NK-92 (cell line): ENCODE data around the gene UPK3A.
"Not testable (repeated sequence)": the region's sequence is repeated elsewhere in the genome, so short reads cannot be mapped to it uniquely, and the experiment has no call there.

Experiments
- DNase-seq: peaks from one replicate; lab custom pipeline; 2025; ENCODE audit not compliant: unreplicated experiment; lab: John Stamatoyannopoulos, UW

UPK3A gene

GRCh38 chr22:45278125-45278524 lies 6.6 kb upstream of the UPK3A start:
- DNase-seq, result no peak

- DNase-seq, result no peak
Measured at GRCh38 chr22:45280587-45280980, 4.2 kb upstream of the UPK3A start.

GRCh38 chr22:45281010-45281409 lies 3.7 kb upstream of the UPK3A start:
- no peak for DNase-seq

- DNase-seq, result no peak
Measured at GRCh38 chr22:45285263-45286058, 712 bp downstream of the UPK3A start.

GRCh38 chr22:45286854-45287551 lies 2.3 kb downstream of the UPK3A start:
- DNase-seq, result no peak

- no peak for DNase-seq
Measured at GRCh38 chr22:45290410-45290936, 5.7 kb downstream of the UPK3A start.

- DNase-seq, result no peak
Measured at GRCh38 chr22:45291061-45291930, 6.5 kb downstream of the UPK3A start.

GRCh38 chr22:45291931-45292290 lies 7.2 kb downstream of the UPK3A start:
- no peak for DNase-seq

- DNase-seq, result no peak
Measured at GRCh38 chr22:45292731-45293442, 8.1 kb downstream of the UPK3A start.

- DNase-seq, result no peak
Measured at GRCh38 chr22:45294030-45294429, 9.3 kb downstream of the UPK3A start.

GRCh38 chr22:45295004-45295403 lies 10.3 kb downstream of the UPK3A start:
- not testable (repeated sequence) for DNase-seq

- DNase-seq, result no peak
Measured at GRCh38 chr22:45295492-45295891, 10.7 kb downstream of the UPK3A start.

GRCh38 chr22:45296628-45297297 lies 12.0 kb downstream of the UPK3A start:
- no peak for DNase-seq

- DNase-seq, result no peak
Measured at GRCh38 chr22:45298934-45299505, 14.3 kb downstream of the UPK3A start.

GRCh38 chr22:45302751-45303150 lies 18.0 kb downstream of the UPK3A start:
- DNase-seq, result no peak

- DNase-seq, result no peak
Measured at GRCh38 chr22:45303181-45303580, 18.4 kb downstream of the UPK3A start.

GRCh38 chr22:45304971-45305370 lies 20.2 kb downstream of the UPK3A start:
- no peak for DNase-seq

- no peak for DNase-seq
Measured at GRCh38 chr22:45305456-45306075, 20.8 kb downstream of the UPK3A start.

- no peak for DNase-seq
Measured at GRCh38 chr22:45306139-45306538, 21.4 kb downstream of the UPK3A start.
